HG03571 (cell line): ENCODE results near the gene FSD1.

Experiments used
- ATAC-seq: cut with Tn5 transposase; IDR thresholded peaks from one replicate; pipeline ENCODE4 v1.9.1; 2021; ENCODE audit not compliant: unreplicated experiment

Gene FSD1

GRCh38 chr19:4361152-4362046 is 57.0 kb downstream of the FSD1 start:
- no peak for ATAC-seq

GRCh38 chr19:4362101-4362828 is 57.9 kb downstream of the FSD1 start:
- ATAC-seq: no peak

GRCh38 chr19:4362831-4363545 is 58.6 kb downstream of the FSD1 start:
- no peak for ATAC-seq

- ATAC-seq: no peak
These were observed 59.3 kb downstream of the FSD1 start for GRCh38 chr19:4363571-4364304.

- ATAC-seq: no peak
These were observed 60.9 kb downstream of the FSD1 start for GRCh38 chr19:4365341-4365740.

- no peak for ATAC-seq
These were observed 61.6 kb downstream of the FSD1 start for GRCh38 chr19:4365791-4366665.

GRCh38 chr19:4366666-4367335 is 62.4 kb downstream of the FSD1 start:
- ATAC-seq: no peak

GRCh38 chr19:4367336-4367723 is 62.9 kb downstream of the FSD1 start:
- ATAC-seq: no peak

- no peak for ATAC-seq
These were observed 63.4 kb downstream of the FSD1 start for GRCh38 chr19:4367781-4368127.

- ATAC-seq: no peak
These were observed 63.9 kb downstream of the FSD1 start for GRCh38 chr19:4368128-4368820.

GRCh38 chr19:4369109-4369887 is 64.9 kb downstream of the FSD1 start:
- ATAC-seq: peak; percentile 53

- ATAC-seq: no peak
These were observed 65.5 kb downstream of the FSD1 start for GRCh38 chr19:4369888-4370260.

- no peak for ATAC-seq
These were observed 66.1 kb downstream of the FSD1 start for GRCh38 chr19:4370418-4371041.

GRCh38 chr19:4371247-4372164 is 67.1 kb downstream of the FSD1 start:
- ATAC-seq: no peak

GRCh38 chr19:4372165-4373012 is 68.0 kb downstream of the FSD1 start:
- ATAC-seq: no peak

- ATAC-seq: no peak
These were observed 68.6 kb downstream of the FSD1 start for GRCh38 chr19:4373013-4373367.
